GM06990 (cell line): ENCODE results near the gene ADAMTS17.

Experiments used
- DNase-seq: peaks from one replicate; pipeline ENCODE4 v3.0.0-alpha.2; 2011; ENCODE audit not compliant: insufficient read length; ENCODE audit errors: extremely low read depth
- H3K27me3 ChIP-seq: replicated peaks from 2 replicates; pipeline ENCODE4 v1.6.0; 2011; ENCODE audit warnings: low read length; ENCODE audit not compliant: control insufficient read depth, insufficient read depth
- H3K36me3 ChIP-seq: 2 replicates; pipeline ENCODE4 v1.5.1; 2011; ENCODE audit warnings: low read length; ENCODE audit not compliant: control insufficient read depth, insufficient read depth
- H3K4me3 ChIP-seq: replicated peaks from 2 replicates; pipeline ENCODE4 v1.5.1; 2011; ENCODE audit warnings: low read depth, mild to moderate bottlenecking, control low read depth, low read length
- CTCF ChIP-seq: IDR thresholded peaks from 2 replicates; pipeline ENCODE4 v1.5.1; 2011; ENCODE audit warnings: low read length, control low read depth, mild to moderate bottlenecking, inconsistent platforms; ENCODE audit not compliant: insufficient read depth, poor library complexity, severe bottlenecking

Gene ADAMTS17

GRCh38 chr15:100124936-100125335 lies 216.8 kb downstream of the ADAMTS17 start:
- DNase-seq, result no peak

GRCh38 chr15:100124361-100124760 lies 217.4 kb downstream of the ADAMTS17 start:
- H3K4me3 ChIP-seq, result no peak overlapping the region
- DNase-seq, result no peak
- no peak for TF ChIP-seq CTCF
- H3K36me3 ChIP-seq, result no peaks in the 10 kb centered on the region
- H3K27me3 ChIP-seq, result no peaks in the 10 kb centered on the region

More at GRCh38 chr15:100124936-100125335, 216.8 kb downstream of the ADAMTS17 start:
- TF ChIP-seq CTCF, result no peak
- H3K4me3 ChIP-seq, result no peak overlapping the region
- H3K36me3 ChIP-seq, result no peaks in the 10 kb centered on the region
- no peaks in the 10 kb centered on the region for H3K27me3 ChIP-seq

- H3K4me3 ChIP-seq, result no peak overlapping the region
- no peaks in the 10 kb centered on the region for H3K36me3 ChIP-seq
- TF ChIP-seq CTCF, result no peak
- no peak for DNase-seq
- H3K27me3 ChIP-seq, result no peaks in the 10 kb centered on the region
Observed at GRCh38 chr15:100123611-100124010, 218.2 kb downstream of the ADAMTS17 start.

- Histone ChIP-seq H3K27me3 (no peaks in the 10 kb centered on the region), H3K4me3 (no peak overlapping the region), H3K36me3 (no peaks in the 10 kb centered on the region)
- DNase-seq, result no peak
- TF ChIP-seq CTCF, result no peak
Observed at GRCh38 chr15:100121285-100121684, 220.5 kb downstream of the ADAMTS17 start.

- DNase-seq, result no peak
- no peaks in the 10 kb centered on the region for H3K36me3 ChIP-seq
- no peak for TF ChIP-seq CTCF
Observed at GRCh38 chr15:100120111-100120510, 221.7 kb downstream of the ADAMTS17 start.

GRCh38 chr15:100118546-100118945 lies 223.2 kb downstream of the ADAMTS17 start:
- H3K27me3 ChIP-seq, result no peaks in the 10 kb centered on the region
- no peak overlapping the region for H3K4me3 ChIP-seq
- no peaks in the 10 kb centered on the region for H3K36me3 ChIP-seq
- DNase-seq, result no peak
- no peak for TF ChIP-seq CTCF

More at GRCh38 chr15:100120111-100120510, 221.7 kb downstream of the ADAMTS17 start:
- H3K4me3 ChIP-seq, result no peak overlapping the region
- H3K27me3 ChIP-seq, result no peaks in the 10 kb centered on the region
